ENCODE results near the gene FLG2.
"Not testable (repeated sequence)": the region's sequence is repeated elsewhere in the genome, so short reads cannot be mapped to it uniquely, and the experiment has no call there.

FLG2 gene

GRCh38 chr1:152309955-152310354 is 49.9 kb downstream of the FLG2 start:
- DNase-seq: no peak

DNA sequence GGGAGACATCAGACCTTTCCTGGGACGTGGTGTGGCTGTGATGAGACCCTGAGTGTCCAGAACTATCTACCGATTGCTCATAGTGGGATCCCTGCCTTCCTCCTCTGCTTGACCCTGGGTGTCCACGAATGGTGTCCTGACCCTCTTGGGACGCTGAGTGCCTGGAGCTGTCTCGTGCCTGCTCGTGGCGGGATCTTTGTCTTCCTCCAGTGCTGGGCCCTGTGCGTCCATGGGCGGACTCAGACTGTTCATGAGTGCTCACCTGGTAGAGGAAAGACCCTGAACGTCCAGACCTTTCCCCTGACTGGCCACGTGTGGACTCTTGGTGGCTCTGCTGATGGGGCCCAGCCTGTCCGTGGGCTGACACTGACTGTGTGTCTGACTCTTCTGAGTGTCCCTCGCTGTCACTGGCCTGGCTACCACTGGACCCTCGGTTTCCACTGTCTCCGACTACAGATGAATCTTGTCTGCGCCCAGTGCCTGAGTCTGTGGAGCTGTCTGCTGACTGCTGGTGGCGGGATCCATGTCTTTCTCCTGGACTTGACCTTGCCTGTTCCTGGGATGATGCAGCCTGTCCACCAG is 50.4 kb downstream of the FLG2 start:
- DNase-seq: not testable (repeated sequence)

DNA sequence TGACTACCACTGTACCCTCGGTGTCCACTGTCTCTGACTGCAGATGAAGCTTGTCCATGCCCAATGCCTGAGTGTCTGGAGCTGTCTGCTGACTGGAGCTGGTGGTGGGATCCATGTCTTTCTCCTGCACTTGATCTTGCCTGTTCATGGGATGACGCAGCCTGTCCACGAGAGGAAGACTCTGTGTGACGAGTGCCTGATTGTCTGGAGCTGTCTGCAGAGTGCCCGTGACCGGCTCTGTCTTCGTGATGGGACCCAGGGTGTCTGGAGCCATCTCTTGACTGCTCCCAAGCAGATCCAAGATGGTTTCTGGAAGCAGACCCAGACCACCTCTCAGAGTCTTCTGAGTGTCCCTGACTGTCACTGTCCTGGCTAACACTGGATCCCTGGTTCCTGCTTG is 51.0 kb downstream of the FLG2 start:
- DNase-seq: not testable (repeated sequence)

DNA sequence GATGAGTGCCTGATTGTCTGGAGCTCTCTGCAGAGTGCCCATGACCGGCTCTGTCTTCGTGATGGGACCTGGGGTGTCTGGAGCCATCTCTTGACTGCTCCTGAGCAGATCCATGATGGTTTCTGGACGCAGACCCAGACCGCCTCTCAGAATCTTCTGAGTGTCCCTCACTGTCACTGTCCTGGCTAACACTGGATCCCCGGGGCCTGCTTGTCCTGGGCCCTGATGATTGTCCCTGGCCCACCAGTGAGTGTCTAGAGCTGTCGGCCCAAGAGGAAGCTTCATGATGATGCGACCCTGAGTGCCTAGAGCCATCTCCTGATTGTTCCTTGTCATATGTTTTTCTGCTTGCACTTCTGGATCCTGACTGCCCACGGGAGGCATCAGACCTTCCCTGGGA is 51.8 kb downstream of the FLG2 start:
- DNase-seq: not testable (repeated sequence)

DNA sequence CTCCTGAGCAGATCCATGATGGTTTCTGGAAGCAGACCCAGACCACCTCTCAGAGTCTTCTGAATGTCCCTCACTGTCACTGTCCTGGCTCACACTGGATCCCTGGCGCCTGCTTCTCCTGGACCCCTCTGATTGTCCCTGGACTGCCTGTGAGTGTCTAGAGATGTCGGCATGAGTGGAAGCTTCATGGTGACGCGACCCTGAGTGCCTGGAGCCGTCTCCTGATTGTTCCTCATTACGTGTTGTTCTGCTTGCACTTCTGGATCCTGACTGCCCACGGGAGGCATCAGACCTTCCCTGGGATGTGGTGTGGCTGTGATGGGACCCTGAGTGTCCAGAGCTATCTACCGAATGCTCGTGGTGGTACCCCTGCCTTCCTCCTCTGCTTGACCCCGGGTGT is 53.7 kb downstream of the FLG2 start:
- not testable (repeated sequence) for DNase-seq

- DNase-seq: not testable (repeated sequence)
Observed at GRCh38 chr1:152304773-152305172, 55.0 kb downstream of the FLG2 start.

DNA sequence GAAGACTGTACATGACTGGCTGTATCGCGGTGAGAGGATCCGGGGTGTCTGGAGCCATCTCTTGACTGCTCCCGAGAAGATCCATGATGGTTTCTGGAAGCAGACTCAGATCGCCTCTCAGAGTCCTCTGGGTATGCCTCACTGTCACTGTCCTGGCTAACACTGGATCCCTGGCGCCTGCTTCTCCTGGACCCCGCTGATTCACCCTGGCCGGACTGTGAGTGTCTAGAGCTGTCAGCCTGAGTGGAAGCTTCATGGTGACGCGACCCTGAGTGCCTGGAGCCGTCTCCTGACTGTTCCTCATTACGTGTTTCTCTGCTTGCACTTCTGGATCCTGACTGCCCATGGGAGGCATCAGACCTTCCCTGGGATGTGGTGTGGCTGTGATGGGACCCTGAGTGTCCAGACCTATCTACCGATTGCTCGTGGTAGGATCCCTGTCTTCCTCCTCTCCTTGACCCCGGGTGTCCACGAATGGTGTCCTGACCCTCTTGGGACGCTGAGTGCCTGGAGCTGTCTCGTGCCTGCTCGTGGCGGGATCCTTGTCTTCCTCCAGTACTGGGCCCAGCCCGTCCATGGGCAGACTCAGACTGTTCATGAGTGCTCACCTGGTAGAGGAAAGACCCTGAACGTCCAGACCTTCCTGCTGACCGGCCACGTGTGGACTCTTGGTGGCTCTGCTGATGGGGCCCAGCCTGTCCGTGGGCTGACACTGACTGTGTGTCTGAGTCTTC is 56.5 kb downstream of the FLG2 start:
- DNase-seq: not testable (repeated sequence)

All from fibroblast of skin of right biceps (primary cell).